Measurements from ENCODE around the gene GALNT14. TPM values are rescaled to one million over a fixed set of nuclear protein-coding genes. Genes with fewer than 3 reads are reported as not detected.

The GALNT14 gene
- total RNA-seq, 1 donor from 2014 or later, result 2.1 TPM

DNA sequence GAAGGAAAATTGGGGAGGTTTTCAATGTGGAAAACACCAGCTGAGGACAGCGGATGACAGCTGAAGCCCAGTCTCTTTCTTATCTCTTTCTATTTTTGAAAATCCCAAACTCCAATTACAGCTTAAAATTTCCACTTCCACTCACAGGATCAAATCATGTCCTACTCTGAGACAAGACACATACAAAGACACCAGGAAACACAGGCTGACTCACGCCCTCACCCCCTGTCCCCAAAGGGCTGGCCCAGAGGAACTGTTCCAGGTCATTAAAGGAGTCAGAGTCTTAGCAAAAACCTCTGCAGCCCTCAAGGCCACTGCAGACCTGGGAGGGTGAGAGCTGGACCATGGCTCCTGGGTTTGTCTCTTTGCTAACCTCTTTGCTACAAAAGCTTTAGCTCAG is 187.9 kb downstream of the GALNT14 start:
- H3K27ac Mint-ChIP-seq (ENCODE audit: unreplicated experiment), result no peak overlapping the region
- no peak overlapping the region for H2AFZ ChIP-seq (ENCODE audit: low read depth, low read length)
- H3K9me3 ChIP-seq (ENCODE audit: insufficient read depth, low read depth, low read length), result no peaks in the 10 kb centered on the region
- peaks cover 3% of the 10 kb centered on the region for H3K27me3 Mint-ChIP-seq (ENCODE audit: low read depth, unreplicated experiment)
- H3K4me1 ChIP-seq (ENCODE audit: insufficient read depth, low read length), result no peaks in the 10 kb centered on the region
- no peak for DNase-seq (ENCODE audit: low read depth)
- H3K4me3 Mint-ChIP-seq (ENCODE audit: unreplicated experiment), result no peak overlapping the region
- peaks cover 10% of the 10 kb centered on the region for H3K9me3 Mint-ChIP-seq (ENCODE audit: unreplicated experiment)
- H4K20me1 ChIP-seq (ENCODE audit: insufficient read depth, low read length), result no peaks in the 10 kb centered on the region
- H3K79me2 ChIP-seq (ENCODE audit: insufficient read depth, low read length), result no peaks in the 10 kb centered on the region
- H3K9ac ChIP-seq (ENCODE audit: low read length), result no peak overlapping the region
- no peak for TF ChIP-seq EZH2 (IDR thresholded peaks at IDR 0.05; ENCODE audit: insufficient read depth, low read length)
- TF ChIP-seq, protein P1, sequence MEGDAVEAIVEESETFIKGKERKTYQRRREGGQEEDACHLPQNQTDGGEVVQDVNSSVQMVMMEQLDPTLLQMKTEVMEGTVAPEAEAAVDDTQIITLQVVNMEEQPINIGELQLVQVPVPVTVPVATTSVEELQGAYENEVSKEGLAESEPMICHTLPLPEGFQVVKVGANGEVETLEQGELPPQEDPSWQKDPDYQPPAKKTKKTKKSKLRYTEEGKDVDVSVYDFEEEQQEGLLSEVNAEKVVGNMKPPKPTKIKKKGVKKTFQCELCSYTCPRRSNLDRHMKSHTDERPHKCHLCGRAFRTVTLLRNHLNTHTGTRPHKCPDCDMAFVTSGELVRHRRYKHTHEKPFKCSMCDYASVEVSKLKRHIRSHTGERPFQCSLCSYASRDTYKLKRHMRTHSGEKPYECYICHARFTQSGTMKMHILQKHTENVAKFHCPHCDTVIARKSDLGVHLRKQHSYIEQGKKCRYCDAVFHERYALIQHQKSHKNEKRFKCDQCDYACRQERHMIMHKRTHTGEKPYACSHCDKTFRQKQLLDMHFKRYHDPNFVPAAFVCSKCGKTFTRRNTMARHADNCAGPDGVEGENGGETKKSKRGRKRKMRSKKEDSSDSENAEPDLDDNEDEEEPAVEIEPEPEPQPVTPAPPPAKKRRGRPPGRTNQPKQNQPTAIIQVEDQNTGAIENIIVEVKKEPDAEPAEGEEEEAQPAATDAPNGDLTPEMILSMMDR (IDR thresholded peaks at IDR 0.05; ENCODE audit: insufficient read depth, low read depth, low read length), result no peak
- no peaks in the 10 kb centered on the region for H3K36me3 ChIP-seq (ENCODE audit: insufficient read depth, low read length)
- no peak overlapping the region for H3K4me3 ChIP-seq (ENCODE audit: insufficient read depth, low read depth, low read length)
- no peaks in the 10 kb centered on the region for H3K36me3 Mint-ChIP-seq (ENCODE audit: low read depth, unreplicated experiment)
- H3K27ac ChIP-seq (ENCODE audit: low read depth, low read length), result no peak overlapping the region
- no peaks in the 10 kb centered on the region for H3K4me1 Mint-ChIP-seq (ENCODE audit: low read depth, unreplicated experiment)
- no peaks in the 10 kb centered on the region for H3K27me3 ChIP-seq (ENCODE audit: insufficient read depth, low read length)
- FAIRE-seq, result no peak
- H3K4me2 ChIP-seq (ENCODE audit: low read length), result no peak overlapping the region

DNA sequence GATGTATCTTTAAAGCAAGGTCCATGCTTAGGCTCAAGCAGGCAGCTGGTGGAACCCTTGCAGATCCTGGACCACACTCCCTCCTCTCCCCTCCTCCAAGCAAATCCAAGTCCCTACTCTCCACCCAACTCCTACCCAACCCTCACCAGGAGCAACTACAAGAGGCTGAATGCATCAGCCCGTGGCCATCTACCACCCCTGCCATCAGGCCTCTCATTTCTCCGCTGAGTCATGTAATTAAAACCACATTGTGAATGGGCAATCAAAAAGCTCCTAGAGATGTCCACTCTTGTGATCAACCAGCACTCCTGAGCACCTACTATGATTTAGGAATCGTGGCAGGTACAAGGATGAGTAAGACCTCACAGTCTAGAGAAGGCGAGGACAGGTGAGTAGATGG is 188.8 kb downstream of the GALNT14 start:
- no peak for DNase-seq (ENCODE audit: low read depth)
- H3K27me3 Mint-ChIP-seq (ENCODE audit: low read depth, unreplicated experiment), result peaks cover 3% of the 10 kb centered on the region

DNA sequence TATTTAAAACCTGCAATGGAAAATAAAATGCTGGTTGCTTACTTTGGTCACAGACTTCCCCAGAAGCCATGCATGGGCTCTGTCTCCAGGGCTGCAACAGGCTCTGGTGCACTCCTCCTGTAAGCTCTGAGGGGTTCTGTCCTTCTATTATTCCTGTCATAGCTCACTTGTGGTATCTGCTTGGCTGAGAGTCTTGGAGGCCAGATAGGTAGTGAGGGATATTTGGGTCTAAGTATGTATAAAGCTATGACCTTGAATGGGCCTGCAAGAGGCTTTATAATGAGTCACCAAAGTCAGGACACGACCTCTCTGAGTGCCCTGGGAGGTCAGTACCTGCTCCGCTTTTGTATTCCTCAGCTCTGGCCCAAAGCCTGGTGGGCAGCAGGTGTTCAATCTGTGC is 189.4 kb downstream of the GALNT14 start:
- H3K27ac Mint-ChIP-seq (ENCODE audit: unreplicated experiment), result no peak overlapping the region
- Histone ChIP-seq H3K4me2 (ENCODE audit: low read length) (no peak overlapping the region), H3K4me1 (ENCODE audit: insufficient read depth, low read length) (no peaks in the 10 kb centered on the region), H3K9ac (ENCODE audit: low read length) (no peak overlapping the region), H3K27me3 (ENCODE audit: insufficient read depth, low read length) (no peaks in the 10 kb centered on the region), H3K27ac (ENCODE audit: low read depth, low read length) (no peak overlapping the region), H4K20me1 (ENCODE audit: insufficient read depth, low read length) (no peaks in the 10 kb centered on the region), H3K79me2 (ENCODE audit: insufficient read depth, low read length) (no peaks in the 10 kb centered on the region), H3K4me3 (ENCODE audit: insufficient read depth, low read depth, low read length) (no peak overlapping the region), H2AFZ (ENCODE audit: low read depth, low read length) (no peak overlapping the region), H3K9me3 (ENCODE audit: insufficient read depth, low read depth, low read length) (no peaks in the 10 kb centered on the region), H3K36me3 (ENCODE audit: insufficient read depth, low read length) (no peaks in the 10 kb centered on the region)
- H3K9me3 Mint-ChIP-seq (ENCODE audit: unreplicated experiment), result peaks cover 9% of the 10 kb centered on the region
- FAIRE-seq (no peak), DNase-seq (ENCODE audit: low read depth) (no peak)
- H3K4me1 Mint-ChIP-seq (ENCODE audit: low read depth, unreplicated experiment), result no peaks in the 10 kb centered on the region
- H3K27me3 Mint-ChIP-seq (ENCODE audit: low read depth, unreplicated experiment), result peaks cover 3% of the 10 kb centered on the region
- TF ChIP-seq EZH2 (IDR thresholded peaks at IDR 0.05; ENCODE audit: insufficient read depth, low read length), result no peak
- TF ChIP-seq, protein P1 (IDR thresholded peaks at IDR 0.05; ENCODE audit: insufficient read depth, low read depth, low read length), result no peak
- H3K4me3 Mint-ChIP-seq (ENCODE audit: unreplicated experiment), result no peak overlapping the region
- no peaks in the 10 kb centered on the region for H3K36me3 Mint-ChIP-seq (ENCODE audit: low read depth, unreplicated experiment)

More for the DNA sequence above, 188.8 kb downstream of the GALNT14 start:
- no peak overlapping the region for H2AFZ ChIP-seq (ENCODE audit: low read depth, low read length)
- TF ChIP-seq, protein P1 (IDR thresholded peaks at IDR 0.05; ENCODE audit: insufficient read depth, low read depth, low read length), result no peak
- no peak for TF ChIP-seq EZH2 (IDR thresholded peaks at IDR 0.05; ENCODE audit: insufficient read depth, low read length)
- H3K36me3 ChIP-seq (ENCODE audit: insufficient read depth, low read length), result no peaks in the 10 kb centered on the region
- Mint-ChIP-seq H3K36me3 (ENCODE audit: low read depth, unreplicated experiment) (no peaks in the 10 kb centered on the region), H3K4me1 (ENCODE audit: low read depth, unreplicated experiment) (no peaks in the 10 kb centered on the region), H3K4me3 (ENCODE audit: unreplicated experiment) (no peak overlapping the region), H3K9me3 (ENCODE audit: unreplicated experiment) (peaks cover 10% of the 10 kb centered on the region), H3K27ac (ENCODE audit: unreplicated experiment) (no peak overlapping the region)
- no peak for FAIRE-seq
- no peak overlapping the region for H3K4me3 ChIP-seq (ENCODE audit: insufficient read depth, low read depth, low read length)
- H3K4me2 ChIP-seq (ENCODE audit: low read length), result no peak overlapping the region
- no peak overlapping the region for H3K9ac ChIP-seq (ENCODE audit: low read length)
- no peak overlapping the region for H3K27ac ChIP-seq (ENCODE audit: low read depth, low read length)
- H3K9me3 ChIP-seq (ENCODE audit: insufficient read depth, low read depth, low read length), result no peaks in the 10 kb centered on the region
- no peaks in the 10 kb centered on the region for H3K79me2 ChIP-seq (ENCODE audit: insufficient read depth, low read length)
- no peaks in the 10 kb centered on the region for H3K27me3 ChIP-seq (ENCODE audit: insufficient read depth, low read length)
- H3K4me1 ChIP-seq (ENCODE audit: insufficient read depth, low read length), result no peaks in the 10 kb centered on the region
- H4K20me1 ChIP-seq (ENCODE audit: insufficient read depth, low read length), result no peaks in the 10 kb centered on the region
